ENCODE results near the gene IGSF8.

DNA sequence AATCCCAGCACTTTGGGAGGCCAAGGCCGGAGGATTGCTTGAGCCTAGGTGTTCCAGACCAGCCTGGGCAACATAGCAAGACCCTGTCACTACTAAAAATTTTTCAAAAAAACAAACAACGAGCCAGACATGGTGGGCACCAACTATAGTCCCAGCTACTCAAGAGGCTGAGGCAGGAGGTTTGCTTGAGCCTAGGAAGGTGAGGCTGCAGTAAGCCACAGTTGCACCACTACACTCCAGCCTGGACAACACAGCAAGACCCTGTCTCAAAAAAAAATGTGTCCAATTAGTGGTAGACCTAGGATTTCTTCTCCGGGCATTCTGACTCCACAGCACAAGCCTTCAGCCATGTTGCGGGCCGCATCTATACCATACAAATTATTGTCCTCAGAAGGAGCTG lies 6.7 kb upstream of the IGSF8 start:
- TF ChIP-seq POLR2A (IDR thresholded peaks at IDR 0.05; ENCODE audit: low read depth, low read length) = no peak
- no peak for TF ChIP-seq POLR2AphosphoS5 (IDR thresholded peaks at IDR 0.05; ENCODE audit: low read depth, low read length)

Data from GM12892 (cell line).